Neural progenitor cell (in vitro differentiated cells): ENCODE results near the gene SOX21. TPM values are rescaled to one million over a fixed set of nuclear protein-coding genes. Genes with fewer than 3 reads are reported as not detected.

Experiments
- DNase-seq: peaks from one replicate; pipeline ENCODE4 v3.0.0-alpha.2; 2016; ENCODE audit warnings: low spot score
- H2AFZ ChIP-seq: fragments of 200-600 bp; sonication (generic); replicated peaks from 2 replicates; pipeline ENCODE4 v1.6.1; 2016; ENCODE audit warnings: antibody characterized with exemption
- H3F3A ChIP-seq: fragments of 200-600 bp; sonication (generic); 2 replicates; pipeline ENCODE4 v1.6.1; 2016; ENCODE audit warnings: antibody characterized with exemption, low read depth
- H3K27ac ChIP-seq: fragments of 200-600 bp; sonication (generic); 2 replicates; pipeline ENCODE4 v1.5.1; 2016; ENCODE audit warnings: mild to moderate bottlenecking
- H3K27me3 ChIP-seq: fragments of 200-600 bp; sonication (generic); 2 replicates; pipeline ENCODE4 v1.6.1; 2016; ENCODE audit warnings: mild to moderate bottlenecking, moderate library complexity
- H3K36me3 ChIP-seq: fragments of 200-600 bp; sonication (generic); 2 replicates; pipeline ENCODE4 v1.5.1; 2016
- H3K4me1 ChIP-seq: fragments of 200-600 bp; sonication (generic); 2 replicates; pipeline ENCODE4 v1.6.1; 2016; ENCODE audit warnings: mixed run types
- H3K4me2 ChIP-seq: fragments of 200-600 bp; sonication (generic); 2 replicates; pipeline ENCODE4 v1.6.1; 2016
- H3K4me3 ChIP-seq: fragments of 200-600 bp; sonication (generic); 2 replicates; pipeline ENCODE4 v1.5.1; 2016
- H3K79me2 ChIP-seq: fragments of 200-600 bp; sonication (generic); 2 replicates; pipeline ENCODE4 v1.6.1; 2016; ENCODE audit warnings: low read depth
- H3K9ac ChIP-seq: fragments of 200-600 bp; sonication (generic); 2 replicates; pipeline ENCODE4 v1.6.1; 2016
- H3K9me3 ChIP-seq: fragments of 200-600 bp; sonication (generic); 2 replicates; pipeline ENCODE4 v1.5.1; 2016; ENCODE audit warnings: low read depth
- H4K20me1 ChIP-seq: fragments of 200-600 bp; sonication (generic); 2 replicates; pipeline ENCODE4 v1.6.1; 2016; ENCODE audit warnings: low read depth
- H3K27ac Mint-ChIP-seq: 3 replicates; pipeline ENCODE4 v1.8.0; 2021; ENCODE audit warnings: mixed read lengths
- H3K27me3 Mint-ChIP-seq: 2 replicates; pipeline ENCODE4 v1.8.0; 2022; ENCODE audit warnings: low read depth, mild to moderate bottlenecking, inconsistent platforms, moderate library complexity, mixed read lengths; ENCODE audit not compliant: insufficient read depth
- H3K36me3 Mint-ChIP-seq: 3 replicates; pipeline ENCODE4 v1.8.0; 2021; ENCODE audit warnings: mixed read lengths
- H3K4me1 Mint-ChIP-seq: 3 replicates; pipeline ENCODE4 v1.8.0; 2021; ENCODE audit warnings: mixed read lengths
- H3K4me3 Mint-ChIP-seq: 3 replicates; pipeline ENCODE4 v1.8.0; 2021; ENCODE audit warnings: mild to moderate bottlenecking, moderate library complexity, mixed read lengths
- H3K9me3 Mint-ChIP-seq: 3 replicates; pipeline ENCODE4 v1.8.0; 2020; ENCODE audit warnings: mixed read lengths
- EZH2 ChIP-seq: fragments of 200-600 bp; sonication (generic); IDR thresholded peaks from 2 replicates; pipeline ENCODE4 v1.6.1; 2017; ENCODE audit warnings: antibody characterized with exemption, mild to moderate bottlenecking, moderate library complexity
- EZH2phosphoT487 ChIP-seq: fragments of 200-600 bp; sonication (generic); IDR thresholded peaks from 2 replicates; pipeline ENCODE4 v1.6.1; 2017; ENCODE audit warnings: antibody characterized with exemption
- total RNA-seq: library from RNA; depleted of rRNA; stranded (reverse); fragments of >200 nt; gene quantifications from 2 replicates; pipeline ENCODE4 v1.2.3, GENCODE V29; 2015; ENCODE audit warnings: low replicate concordance
- TF ChIP-seq, protein P1 (sequence below): fragments of 200-600 bp; sonication (generic); IDR thresholded peaks from 2 replicates; pipeline ENCODE4 v1.5.1; 2017; ENCODE audit warnings: antibody characterized with exemption, mild to moderate bottlenecking

Gene SOX21
- total RNA-seq, 1 donor from 2014 or later, result 94.7 TPM

DNA sequence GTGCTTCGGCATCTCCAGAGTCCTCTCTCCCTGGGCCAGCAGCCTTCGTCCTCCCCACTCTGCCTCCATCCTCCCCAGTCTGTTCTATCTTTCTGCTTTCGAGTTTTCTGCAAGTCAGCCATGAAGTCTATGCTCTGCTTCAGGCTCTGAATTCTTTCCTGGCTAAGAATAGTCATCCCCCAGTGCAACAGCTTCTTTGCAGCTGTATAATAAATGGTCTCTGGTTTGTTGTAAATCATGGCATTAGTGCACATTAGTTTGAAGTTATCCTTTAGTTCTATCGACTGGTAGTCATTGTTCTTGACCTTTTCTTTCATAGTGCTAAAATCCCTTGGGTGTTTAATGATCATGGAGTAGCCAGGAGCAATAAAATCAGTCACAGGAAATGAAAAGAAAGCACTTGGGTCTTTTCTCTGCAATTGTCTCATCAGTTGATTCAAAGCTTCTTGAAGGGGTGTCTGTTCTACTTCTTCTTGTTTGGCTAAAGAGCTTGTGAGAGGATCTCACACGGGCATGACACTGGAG, 46.2 kb upstream of the SOX21 start:
- peaks cover 6% of the 10 kb centered on the region for H3K27me3 Mint-ChIP-seq
- no peaks in the 10 kb centered on the region for H4K20me1 ChIP-seq
- DNase-seq, result no peak
- peaks cover 15% of the 10 kb centered on the region for H3K4me1 Mint-ChIP-seq
- H3K4me1 ChIP-seq, result peaks cover 21% of the 10 kb centered on the region
- no peak overlapping the region for H2AFZ ChIP-seq
- no peak overlapping the region for H3K4me3 ChIP-seq
- H3F3A ChIP-seq, result peaks cover 8% of the 10 kb centered on the region
- H3K27me3 ChIP-seq, result no peaks in the 10 kb centered on the region
- H3K4me3 Mint-ChIP-seq, result no peak overlapping the region
- H3K36me3 Mint-ChIP-seq, result no peaks in the 10 kb centered on the region
- peaks cover 11% of the 10 kb centered on the region for H3K9me3 Mint-ChIP-seq
- H3K4me2 ChIP-seq, result no peak overlapping the region
- no peaks in the 10 kb centered on the region for H3K9me3 ChIP-seq
- H3K27ac ChIP-seq, result no peak overlapping the region
- no peaks in the 10 kb centered on the region for H3K36me3 ChIP-seq
- no peak overlapping the region for H3K27ac Mint-ChIP-seq
- no peaks in the 10 kb centered on the region for H3K79me2 ChIP-seq
- no peak for TF ChIP-seq EZH2phosphoT487
- TF ChIP-seq, protein P1, sequence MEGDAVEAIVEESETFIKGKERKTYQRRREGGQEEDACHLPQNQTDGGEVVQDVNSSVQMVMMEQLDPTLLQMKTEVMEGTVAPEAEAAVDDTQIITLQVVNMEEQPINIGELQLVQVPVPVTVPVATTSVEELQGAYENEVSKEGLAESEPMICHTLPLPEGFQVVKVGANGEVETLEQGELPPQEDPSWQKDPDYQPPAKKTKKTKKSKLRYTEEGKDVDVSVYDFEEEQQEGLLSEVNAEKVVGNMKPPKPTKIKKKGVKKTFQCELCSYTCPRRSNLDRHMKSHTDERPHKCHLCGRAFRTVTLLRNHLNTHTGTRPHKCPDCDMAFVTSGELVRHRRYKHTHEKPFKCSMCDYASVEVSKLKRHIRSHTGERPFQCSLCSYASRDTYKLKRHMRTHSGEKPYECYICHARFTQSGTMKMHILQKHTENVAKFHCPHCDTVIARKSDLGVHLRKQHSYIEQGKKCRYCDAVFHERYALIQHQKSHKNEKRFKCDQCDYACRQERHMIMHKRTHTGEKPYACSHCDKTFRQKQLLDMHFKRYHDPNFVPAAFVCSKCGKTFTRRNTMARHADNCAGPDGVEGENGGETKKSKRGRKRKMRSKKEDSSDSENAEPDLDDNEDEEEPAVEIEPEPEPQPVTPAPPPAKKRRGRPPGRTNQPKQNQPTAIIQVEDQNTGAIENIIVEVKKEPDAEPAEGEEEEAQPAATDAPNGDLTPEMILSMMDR, result no peak
- TF ChIP-seq EZH2, result no peak
- no peak overlapping the region for H3K9ac ChIP-seq

GRCh38 chr13:94753327-94753726, 41.0 kb upstream of the SOX21 start:
- no peaks in the 10 kb centered on the region for H3F3A ChIP-seq
- H3K4me3 ChIP-seq, result no peak overlapping the region
- Mint-ChIP-seq H3K27ac (no peak overlapping the region), H3K27me3 (peaks cover 8% of the 10 kb centered on the region), H3K36me3 (no peaks in the 10 kb centered on the region), H3K4me3 (no peak overlapping the region), H3K9me3 (no peaks in the 10 kb centered on the region), H3K4me1 (peaks cover 27% of the 10 kb centered on the region)
- H2AFZ ChIP-seq, result no peak overlapping the region
- no peak overlapping the region for H3K9ac ChIP-seq
- H4K20me1 ChIP-seq, result no peaks in the 10 kb centered on the region
- H3K79me2 ChIP-seq, result no peaks in the 10 kb centered on the region
- H3K4me2 ChIP-seq, result no peak overlapping the region
- no peaks in the 10 kb centered on the region for H3K27me3 ChIP-seq
- H3K9me3 ChIP-seq, result no peaks in the 10 kb centered on the region
- no peak for TF ChIP-seq EZH2
- no peak for DNase-seq
- H3K36me3 ChIP-seq, result no peaks in the 10 kb centered on the region
- peaks cover 5% of the 10 kb centered on the region for H3K4me1 ChIP-seq
- H3K27ac ChIP-seq, result no peak overlapping the region

DNA sequence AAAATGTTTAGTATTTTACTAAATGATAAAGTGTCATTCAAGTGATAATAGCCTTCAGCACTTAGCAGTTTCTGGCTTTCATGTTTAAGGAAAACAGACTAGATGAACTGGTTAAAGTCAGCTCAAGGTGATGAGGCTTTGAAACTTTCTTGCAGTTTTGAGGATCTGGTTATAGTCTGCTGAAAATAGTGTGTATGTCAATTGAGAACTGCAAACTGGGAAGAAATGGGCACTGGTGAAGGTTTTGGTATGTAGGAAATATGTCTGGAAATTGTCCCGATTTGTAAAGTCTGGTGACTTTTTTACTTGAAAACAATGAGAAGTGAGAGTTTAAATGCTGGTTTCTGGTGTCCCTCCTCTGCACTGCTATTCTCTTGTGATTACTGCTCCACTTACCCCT, 36.8 kb upstream of the SOX21 start:
- Histone ChIP-seq H3K4me3 (no peak overlapping the region), H3K27ac (no peak overlapping the region), H2AFZ (no peak overlapping the region), H3K4me2 (no peak overlapping the region), H3K9ac (no peak overlapping the region), H3K79me2 (no peaks in the 10 kb centered on the region), H3K4me1 (peaks cover 5% of the 10 kb centered on the region), H3F3A (no peaks in the 10 kb centered on the region), H3K36me3 (no peaks in the 10 kb centered on the region), H4K20me1 (no peaks in the 10 kb centered on the region), H3K27me3 (no peaks in the 10 kb centered on the region), H3K9me3 (no peaks in the 10 kb centered on the region)
- Mint-ChIP-seq H3K9me3 (no peaks in the 10 kb centered on the region), H3K4me1 (peaks cover 27% of the 10 kb centered on the region), H3K4me3 (no peak overlapping the region), H3K27me3 (peaks cover 3% of the 10 kb centered on the region), H3K36me3 (no peaks in the 10 kb centered on the region), H3K27ac (no peak overlapping the region)
- no peak for TF ChIP-seq EZH2
- TF ChIP-seq EZH2phosphoT487, result no peak
- TF ChIP-seq, protein P1, result no peak
- DNase-seq, result no peak

DNA sequence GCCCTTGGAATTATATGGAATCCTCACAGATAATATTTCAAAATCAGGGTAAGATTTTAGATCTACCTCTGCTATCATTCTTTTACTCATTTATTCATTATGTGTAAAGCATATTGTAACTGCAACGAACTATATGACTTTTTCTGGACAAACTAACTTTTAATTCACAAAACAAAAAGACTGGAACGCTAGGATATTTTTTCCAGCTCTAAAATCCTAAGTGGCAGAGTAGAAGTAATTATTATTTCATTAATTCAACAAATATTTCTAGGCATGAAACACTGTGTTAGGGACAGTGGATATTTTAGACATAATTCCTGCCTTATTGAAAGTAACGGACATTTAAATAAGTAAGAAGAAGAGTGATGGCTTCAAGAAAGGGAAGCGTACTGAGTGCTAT, 26.9 kb upstream of the SOX21 start:
- no peak overlapping the region for H3K9ac ChIP-seq
- Mint-ChIP-seq H3K4me3 (no peak overlapping the region), H3K4me1 (peaks cover 2% of the 10 kb centered on the region), H3K36me3 (no peaks in the 10 kb centered on the region), H3K27me3 (peaks cover 3% of the 10 kb centered on the region), H3K9me3 (peaks cover 7% of the 10 kb centered on the region), H3K27ac (no peak overlapping the region)
- no peaks in the 10 kb centered on the region for H3K36me3 ChIP-seq
- no peak overlapping the region for H3K27ac ChIP-seq
- H3K27me3 ChIP-seq, result no peaks in the 10 kb centered on the region
- no peaks in the 10 kb centered on the region for H3F3A ChIP-seq
- no peak overlapping the region for H2AFZ ChIP-seq
- no peaks in the 10 kb centered on the region for H4K20me1 ChIP-seq
- no peak for TF ChIP-seq EZH2phosphoT487
- TF ChIP-seq, protein P1, result no peak
- no peak for TF ChIP-seq EZH2
- H3K4me3 ChIP-seq, result no peak overlapping the region
- no peak overlapping the region for H3K4me2 ChIP-seq
- H3K9me3 ChIP-seq, result no peaks in the 10 kb centered on the region
- no peaks in the 10 kb centered on the region for H3K79me2 ChIP-seq
- no peak for DNase-seq
- no peaks in the 10 kb centered on the region for H3K4me1 ChIP-seq
